ENCODE data around the gene WDR33. TPM values are rescaled to one million over a fixed set of nuclear protein-coding genes. Genes with fewer than 3 reads are reported as not detected.
"Not testable (repeated sequence)": the region's sequence is repeated elsewhere in the genome, so short reads cannot be mapped to it uniquely, and the experiment has no call there.

The WDR33 gene
- total RNA-seq, 2 donors from 2014 or later, result 69.2 to 71.7 TPM

DNA sequence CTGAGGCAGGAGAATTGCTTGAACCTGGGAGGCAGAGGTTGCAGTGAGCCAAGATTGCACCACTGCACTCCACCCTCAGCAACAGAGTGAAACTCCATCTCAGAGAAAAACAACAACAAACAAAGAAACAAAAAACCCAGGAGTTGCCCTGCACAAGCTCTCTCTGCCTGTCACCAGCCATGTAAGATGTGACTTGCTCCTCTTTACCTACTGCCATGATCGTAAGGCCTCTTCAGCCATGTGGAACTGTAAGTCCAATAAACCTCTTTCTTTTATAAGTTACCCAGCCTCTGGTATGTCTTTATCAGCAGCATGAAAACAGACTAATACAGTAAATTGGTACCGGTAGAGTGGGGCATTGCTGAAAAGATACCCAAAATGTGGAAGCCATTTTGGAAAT, 15.7 kb upstream of the WDR33 start:
- H3K9me3 Mint-ChIP-seq; H3K27me3 Mint-ChIP-seq (ENCODE audit: low read depth); H3K4me3 Mint-ChIP-seq; H3K27ac Mint-ChIP-seq; ATAC-seq (replicated peaks in 1 of 2); DNase-seq: not testable (repeated sequence)
- Mint-ChIP-seq H3K36me3 (ENCODE audit: insufficient read depth in 2 of 2) (peaks cover 16 to 17% of the 10 kb centered on the region in 2 donors), H3K4me1 (ENCODE audit: low read depth) (peaks cover 34% of the 10 kb centered on the region)

DNA sequence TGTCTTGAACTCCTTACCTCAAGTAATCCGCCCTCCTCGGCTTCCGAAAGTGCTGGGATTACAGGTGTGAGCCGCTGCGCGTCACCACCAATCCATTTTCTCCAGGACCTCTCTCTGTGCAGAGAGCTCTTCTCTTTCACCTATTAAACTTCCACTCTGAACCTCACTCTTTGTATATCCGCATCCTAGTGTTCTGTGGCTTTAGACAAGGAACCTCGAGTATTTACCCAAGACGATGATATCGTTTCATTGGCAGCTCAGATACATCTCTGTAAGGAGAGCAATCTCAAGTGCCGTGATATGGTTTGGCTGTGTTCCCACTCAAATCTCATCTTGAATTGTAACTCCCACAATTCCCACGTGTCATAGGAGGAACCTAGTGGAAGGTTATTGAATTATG, 15.1 kb upstream of the WDR33 start:
- no peak for DNase-seq
- Mint-ChIP-seq H3K4me3 (no peak overlapping the region), H3K27ac (no peak overlapping the region), H3K36me3 (ENCODE audit: insufficient read depth in 2 of 2) (peaks cover 17 to 20% of the 10 kb centered on the region in 2 donors), H3K27me3 (ENCODE audit: low read depth) (no peaks in the 10 kb centered on the region), H3K4me1 (ENCODE audit: low read depth) (peaks cover 27% of the 10 kb centered on the region), H3K9me3 (peaks cover 8 to 11% of the 10 kb centered on the region in 2 donors)
- ATAC-seq (replicated peaks in 1 of 2), result no peak

DNA sequence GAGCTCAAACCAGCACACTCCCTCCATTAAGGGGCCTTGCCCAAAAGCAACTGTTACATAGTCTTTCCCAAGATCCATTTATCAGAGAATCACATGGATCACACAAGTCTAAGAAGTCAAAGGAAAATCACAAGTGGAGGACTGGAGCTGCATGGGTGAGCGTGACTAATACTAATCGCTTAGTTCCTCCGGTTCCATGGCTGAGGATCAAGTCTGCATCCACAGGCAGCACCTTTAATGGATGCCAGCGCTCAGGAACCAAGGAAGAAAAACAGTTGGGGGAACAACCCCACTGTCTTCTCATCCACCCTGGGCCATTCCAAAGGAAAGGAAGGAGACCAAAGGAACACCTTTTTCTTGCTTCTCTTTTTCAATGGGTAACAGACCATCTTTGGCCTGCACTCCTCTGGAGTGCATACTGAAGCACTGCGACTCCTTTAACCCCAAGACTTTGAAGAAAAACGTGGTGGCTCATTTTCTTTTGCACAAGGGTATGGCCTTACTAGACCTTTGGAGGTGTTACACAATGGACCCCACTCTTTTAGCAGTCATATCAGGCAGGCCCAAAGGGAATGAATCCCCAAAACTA, 9.2 kb upstream of the WDR33 start:
- no peak overlapping the region for H3K4me3 Mint-ChIP-seq
- DNase-seq (no peak), ATAC-seq (replicated peaks in 1 of 2) (no peak)
- H3K36me3 Mint-ChIP-seq (ENCODE audit: insufficient read depth in 2 of 2), result peaks cover 17 to 19% of the 10 kb centered on the region in 2 donors
- no peaks in the 10 kb centered on the region for H3K4me1 Mint-ChIP-seq (ENCODE audit: low read depth)
- peaks cover 12% of the 10 kb centered on the region for H3K27me3 Mint-ChIP-seq (ENCODE audit: low read depth)
- peaks cover 13 to 19% of the 10 kb centered on the region in 2 donors for H3K9me3 Mint-ChIP-seq
- no peak overlapping the region for H3K27ac Mint-ChIP-seq

- Mint-ChIP-seq H3K27ac (no peak overlapping the region), H3K4me1 (ENCODE audit: low read depth) (no peaks in the 10 kb centered on the region), H3K9me3 (peaks cover 13 to 19% of the 10 kb centered on the region in 2 donors), H3K4me3 (no peak overlapping the region), H3K27me3 (ENCODE audit: low read depth) (peaks cover 12% of the 10 kb centered on the region), H3K36me3 (ENCODE audit: insufficient read depth in 2 of 2) (peaks cover 17 to 19% of the 10 kb centered on the region in 2 donors)
- no peak for DNase-seq
- ATAC-seq (replicated peaks in 1 of 2), result no peak
Observed at GRCh38 chr2:127818794-127819425, 7.9 kb upstream of the WDR33 start.

DNA sequence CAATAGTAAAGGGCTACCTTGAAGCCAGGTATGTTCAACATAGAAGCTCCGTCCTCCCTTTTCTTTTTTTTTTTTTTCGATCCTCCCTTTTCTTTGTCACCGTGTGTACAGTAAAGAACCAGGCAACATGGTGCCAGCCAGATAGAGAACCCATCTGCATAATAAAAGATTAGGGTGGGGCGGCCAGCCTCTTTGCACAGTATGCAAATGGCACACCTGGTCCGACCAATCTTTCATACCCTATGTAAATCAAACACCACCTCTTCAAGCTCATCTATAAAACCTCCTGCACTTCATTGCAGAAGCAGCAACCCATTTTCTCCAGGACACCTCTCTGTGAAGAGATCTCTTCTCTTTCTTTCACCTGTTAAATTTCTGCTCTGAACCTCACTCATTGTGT, 7.3 kb upstream of the WDR33 start:
- Mint-ChIP-seq H3K4me3 (no peak overlapping the region), H3K27me3 (ENCODE audit: low read depth) (peaks cover 12% of the 10 kb centered on the region), H3K36me3 (ENCODE audit: insufficient read depth in 2 of 2) (peaks cover 17 to 19% of the 10 kb centered on the region in 2 donors), H3K9me3 (peaks cover 13 to 19% of the 10 kb centered on the region in 2 donors), H3K27ac (no peak overlapping the region), H3K4me1 (ENCODE audit: low read depth) (no peaks in the 10 kb centered on the region)
- DNase-seq (no peak), ATAC-seq (replicated peaks in 1 of 2) (no peak)

GRCh38 chr2:127814677-127815076, 3.7 kb upstream of the WDR33 start:
- no peak overlapping the region for H3K27ac Mint-ChIP-seq
- H3K4me3 Mint-ChIP-seq, result no peak overlapping the region
- H3K36me3 Mint-ChIP-seq (ENCODE audit: insufficient read depth in 2 of 2), result peaks cover 6 to 13% of the 10 kb centered on the region in 2 donors
- ATAC-seq (replicated peaks in 1 of 2), result no peak
- H3K27me3 Mint-ChIP-seq (ENCODE audit: low read depth), result peaks cover 12% of the 10 kb centered on the region
- DNase-seq, result no peak
- H3K4me1 Mint-ChIP-seq (ENCODE audit: low read depth), result peaks cover 16% of the 10 kb centered on the region
- H3K9me3 Mint-ChIP-seq, result peaks cover 4 to 10% of the 10 kb centered on the region in 2 donors

GRCh38 chr2:127812441-127812840, 1.5 kb upstream of the WDR33 start:
- ATAC-seq (replicated peaks in 1 of 2); H3K36me3 Mint-ChIP-seq (ENCODE audit: insufficient read depth in 2 of 2); H3K4me3 Mint-ChIP-seq; H3K27ac Mint-ChIP-seq; DNase-seq; H3K27me3 Mint-ChIP-seq (ENCODE audit: low read depth); H3K9me3 Mint-ChIP-seq: not testable (repeated sequence)
- H3K4me1 Mint-ChIP-seq (ENCODE audit: low read depth), result peaks cover 37% of the 10 kb centered on the region

DNA sequence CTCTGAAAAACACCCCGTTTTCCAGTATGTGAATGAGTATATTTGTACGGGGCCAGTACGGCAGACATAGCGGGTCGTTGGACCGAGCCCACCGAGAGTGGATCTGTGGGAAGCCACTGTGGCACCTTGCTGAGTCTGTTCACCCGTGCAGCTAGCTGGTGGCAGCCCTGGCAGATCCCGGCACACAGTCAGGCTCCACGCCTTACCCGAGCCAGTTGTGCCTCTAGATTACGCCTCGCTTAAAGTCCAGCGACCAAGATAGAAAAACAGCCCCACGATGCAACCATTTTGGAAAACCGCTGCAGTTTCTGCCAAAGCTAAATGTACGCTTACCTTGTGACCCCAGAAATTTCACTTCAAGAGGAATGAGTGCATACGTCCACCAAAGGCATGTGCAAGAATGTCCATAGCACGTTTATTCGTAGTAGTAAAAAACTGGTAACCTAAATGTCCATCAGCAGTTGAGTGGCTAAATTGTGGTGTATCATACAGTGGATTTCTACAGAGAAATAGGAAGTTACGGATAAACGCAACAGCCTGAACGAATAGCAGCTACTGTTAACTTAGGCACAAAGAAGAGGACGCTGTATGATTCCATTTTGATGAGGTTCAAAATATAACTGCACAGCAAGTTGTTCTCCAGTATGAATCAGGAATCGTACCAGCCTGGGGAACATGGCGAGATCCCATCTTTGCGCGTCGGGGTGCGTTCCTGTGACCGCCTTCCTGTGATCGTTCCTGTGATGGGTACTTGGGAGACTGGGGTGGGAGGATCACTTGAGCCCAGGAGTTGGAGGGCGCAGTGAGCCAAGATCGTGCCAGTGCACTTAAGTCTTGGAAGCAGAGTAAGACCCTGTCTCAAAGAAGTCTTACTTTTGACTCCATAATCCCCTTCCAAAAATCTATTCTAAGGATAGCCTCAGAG, 688 bp upstream of the WDR33 start:
- no peaks in the 10 kb centered on the region for H3K9me3 Mint-ChIP-seq
- peaks cover 6 to 10% of the 10 kb centered on the region in 2 donors for H3K36me3 Mint-ChIP-seq (ENCODE audit: insufficient read depth in 2 of 2)
- no peaks in the 10 kb centered on the region for H3K27me3 Mint-ChIP-seq (ENCODE audit: low read depth)
- peaks cover 45% of the 10 kb centered on the region for H3K4me1 Mint-ChIP-seq (ENCODE audit: low read depth)
- ATAC-seq (replicated peaks in 1 of 2) (peak in 1 of 2 donors; percentile 58), DNase-seq (no peak)
- peak overlapping the region; percentile 99 for H3K27ac Mint-ChIP-seq
- peak overlapping the region; percentile 97 to 98 for H3K4me3 Mint-ChIP-seq

DNA sequence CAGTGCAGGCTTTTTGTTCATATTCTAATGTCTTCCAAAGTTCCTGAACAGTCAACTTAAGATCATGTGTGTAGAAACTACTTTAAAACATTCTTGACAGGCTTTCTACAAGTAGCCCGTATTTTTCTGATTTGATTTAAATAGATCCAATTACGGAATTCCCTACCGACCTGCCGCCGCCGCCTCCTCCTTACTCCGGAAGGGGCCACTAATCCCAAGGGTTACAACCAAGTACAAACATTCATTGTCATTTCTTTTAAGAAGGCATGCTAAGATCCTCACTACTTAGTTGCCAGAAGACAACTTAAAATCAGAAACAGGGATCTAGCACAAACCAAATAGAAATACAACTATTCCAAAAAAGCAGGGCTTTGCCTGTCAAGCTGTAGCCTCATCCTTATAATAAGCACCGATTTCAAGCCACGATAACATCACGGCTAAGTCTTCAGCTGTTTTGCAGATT, 784 bp downstream of the WDR33 start:
- peak overlapping the region; percentile 97 to 98 for H3K4me3 Mint-ChIP-seq
- peaks cover 59% of the 10 kb centered on the region for H3K4me1 Mint-ChIP-seq (ENCODE audit: low read depth)
- no peak for DNase-seq
- H3K36me3 Mint-ChIP-seq (ENCODE audit: insufficient read depth in 2 of 2), result peaks cover 7 to 10% of the 10 kb centered on the region in 2 donors
- no peaks in the 10 kb centered on the region for H3K27me3 Mint-ChIP-seq (ENCODE audit: low read depth)
- H3K27ac Mint-ChIP-seq, result peak overlapping the region; percentile 99
- H3K9me3 Mint-ChIP-seq, result no peaks in the 10 kb centered on the region
- no peak for ATAC-seq (replicated peaks in 1 of 2)

GRCh38 chr2:127807678-127808353, 3.2 kb downstream of the WDR33 start:
- peaks cover 7 to 10% of the 10 kb centered on the region in 2 donors for H3K36me3 Mint-ChIP-seq (ENCODE audit: insufficient read depth in 2 of 2)
- peaks cover 79% of the 10 kb centered on the region for H3K4me1 Mint-ChIP-seq (ENCODE audit: low read depth)
- H3K27me3 Mint-ChIP-seq (ENCODE audit: low read depth), result no peaks in the 10 kb centered on the region
- peak overlapping the region; percentile 94 for H3K27ac Mint-ChIP-seq
- DNase-seq, result no peak
- peak overlapping the region; percentile 63 to 98 for H3K4me3 Mint-ChIP-seq
- ATAC-seq (replicated peaks in 1 of 2), result no peak
- H3K9me3 Mint-ChIP-seq, result no peaks in the 10 kb centered on the region

GRCh38 chr2:127806860-127807259, 4.1 kb downstream of the WDR33 start:
- H3K9me3 Mint-ChIP-seq; ATAC-seq (replicated peaks in 1 of 2); H3K27ac Mint-ChIP-seq; H3K27me3 Mint-ChIP-seq (ENCODE audit: low read depth); H3K36me3 Mint-ChIP-seq (ENCODE audit: insufficient read depth in 2 of 2); DNase-seq: not testable (repeated sequence)
- peaks cover 79% of the 10 kb centered on the region for H3K4me1 Mint-ChIP-seq (ENCODE audit: low read depth)
- H3K4me3 Mint-ChIP-seq, result peak overlapping the region in 1 of 2 donors; percentile 53

DNA sequence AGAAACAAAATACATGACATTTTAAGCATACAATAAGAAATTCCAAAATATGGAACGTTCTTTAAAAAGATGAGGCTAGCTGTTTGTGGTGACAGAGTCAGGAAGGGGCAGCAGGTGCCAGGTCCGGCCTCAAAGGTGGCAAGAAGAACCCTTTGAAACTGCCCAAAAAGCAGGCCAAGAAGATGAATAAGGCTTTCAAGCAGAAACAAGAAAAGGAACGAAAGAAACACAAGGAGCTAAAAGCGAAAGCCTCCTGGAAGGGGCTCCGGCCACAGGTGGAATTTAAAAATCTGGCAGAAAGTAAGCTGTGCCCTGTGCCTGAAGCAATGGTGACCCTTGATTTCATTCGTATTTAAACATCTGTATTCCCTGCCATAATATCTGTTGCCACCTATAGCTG, 5.5 kb downstream of the WDR33 start:
- peaks cover 80% of the 10 kb centered on the region for H3K4me1 Mint-ChIP-seq (ENCODE audit: low read depth)
- DNase-seq, result no peak
- ATAC-seq (replicated peaks in 1 of 2), result no peak
- no peaks in the 10 kb centered on the region for H3K9me3 Mint-ChIP-seq
- peak overlapping the region in 1 of 2 donors; percentile 22 for H3K4me3 Mint-ChIP-seq
- H3K27ac Mint-ChIP-seq, result peak overlapping the region; percentile 70
- H3K36me3 Mint-ChIP-seq (ENCODE audit: insufficient read depth in 2 of 2), result peaks cover 3 to 13% of the 10 kb centered on the region in 2 donors
- H3K27me3 Mint-ChIP-seq (ENCODE audit: low read depth), result no peaks in the 10 kb centered on the region

Measured in activated T-cell treated with anti-CD3 and anti-CD28 coated beads, Interleukin-2, amount 50 U/mL, for 72 hours (primary cell).